Measurements from ENCODE around the gene CNTN5.

CNTN5 gene

GRCh38 chr11:99171330-99171729, 150.6 kb downstream of the CNTN5 start:
- DNase-seq, result no peak

GRCh38 chr11:99176430-99176829, 155.7 kb downstream of the CNTN5 start:
- no peak for DNase-seq

DNA sequence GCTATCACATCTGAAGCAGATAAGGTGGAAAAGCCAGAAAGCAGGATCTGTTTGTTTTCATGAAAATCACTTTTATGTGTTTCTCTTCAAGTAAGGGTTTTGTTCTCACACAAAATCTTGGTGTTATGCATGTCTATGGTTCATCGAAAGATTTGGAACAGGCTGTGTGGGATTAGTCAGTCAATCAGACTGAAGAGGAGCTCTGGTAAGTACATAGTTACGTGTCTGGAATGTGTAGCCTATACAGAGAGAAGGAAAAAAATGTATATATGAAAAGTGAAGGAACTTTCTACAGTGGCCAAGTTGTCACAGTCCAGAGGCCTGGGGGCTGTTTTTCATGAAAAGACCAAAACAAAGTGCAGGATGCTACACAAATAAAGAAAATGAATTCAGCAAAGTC, 156.7 kb downstream of the CNTN5 start:
- DNase-seq, result no peak

DNA sequence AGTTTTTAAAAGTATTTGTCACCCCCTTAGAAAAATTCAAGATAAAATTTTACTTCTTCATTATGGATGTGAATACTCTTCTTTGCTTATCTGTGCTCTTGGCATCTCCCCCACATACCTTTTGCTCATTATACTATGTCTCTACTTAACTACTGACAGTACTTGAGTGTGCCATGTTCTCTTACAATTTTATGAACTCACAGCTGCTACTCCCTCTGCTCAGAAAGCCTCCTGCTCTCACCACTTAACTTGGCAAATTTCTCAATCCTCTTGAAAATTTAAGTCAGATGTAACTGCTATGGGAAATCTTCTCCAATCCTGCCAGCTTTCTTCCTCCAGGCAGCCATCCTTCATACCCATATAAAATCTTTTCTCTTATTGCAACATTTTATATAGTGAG, 163.4 kb downstream of the CNTN5 start:
- no peak for DNase-seq

GRCh38 chr11:99188221-99188620, 167.5 kb downstream of the CNTN5 start:
- DNase-seq, result no peak

GRCh38 chr11:99192716-99193115, 172.0 kb downstream of the CNTN5 start:
- DNase-seq, result no peak

DNA sequence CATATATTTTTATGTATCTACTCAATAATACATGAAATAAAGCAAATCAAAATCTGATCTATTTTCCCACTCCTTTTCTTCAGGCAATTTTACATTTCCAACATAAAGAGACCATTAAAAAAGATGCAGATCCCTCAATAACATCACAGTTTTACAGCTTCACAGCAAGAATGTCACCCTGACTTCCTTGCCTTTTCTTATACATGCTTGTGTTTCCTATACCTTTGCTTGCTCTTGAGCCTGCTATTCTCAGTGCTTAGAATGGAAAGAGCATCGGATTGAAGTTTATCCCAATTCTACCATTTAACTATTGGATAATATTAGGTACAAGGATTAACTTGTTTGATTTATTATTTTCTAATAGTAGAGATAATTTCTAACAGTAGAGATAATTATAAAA, 176.7 kb downstream of the CNTN5 start:
- DNase-seq, result no peak

- DNase-seq, result no peak
These were observed 177.5 kb downstream of the CNTN5 start for GRCh38 chr11:99198215-99198614.

DNA sequence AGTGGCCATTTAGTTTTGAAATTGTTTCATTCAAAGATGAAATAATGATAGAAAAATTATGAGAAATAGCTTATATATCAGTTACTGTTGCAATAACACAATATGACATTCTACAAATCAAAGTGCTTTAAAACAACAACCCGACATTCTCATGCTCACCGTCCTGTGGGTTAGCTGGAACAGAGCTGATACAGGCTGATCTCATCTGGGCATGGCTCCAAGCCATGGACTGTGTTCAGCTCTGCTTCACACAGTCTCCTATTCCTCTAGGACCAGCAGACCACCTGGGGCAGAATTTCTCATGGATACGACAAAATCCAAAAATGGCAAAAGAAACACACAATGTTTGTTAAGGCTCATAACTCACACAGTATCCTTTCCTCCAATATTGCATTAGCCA, 178.6 kb downstream of the CNTN5 start:
- no peak for DNase-seq

DNA sequence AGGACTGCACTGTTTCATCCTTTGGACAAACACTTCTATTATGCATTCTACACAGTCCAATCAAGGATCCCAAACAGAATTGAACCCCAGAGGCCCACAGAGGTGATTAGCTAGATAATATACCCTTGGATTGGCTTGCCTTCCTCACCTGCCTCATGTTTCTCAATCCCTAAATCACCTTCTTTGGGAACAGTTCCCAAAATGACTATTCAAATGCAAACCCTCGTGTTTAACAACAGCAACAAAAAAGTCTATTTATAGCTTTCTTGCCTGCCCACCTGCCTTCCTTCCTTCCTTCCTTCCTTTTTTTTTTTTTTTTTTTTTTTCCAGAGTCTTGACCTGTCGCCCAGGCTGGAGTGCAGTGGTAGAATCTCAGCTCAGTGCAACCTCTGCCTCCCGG, 180.0 kb downstream of the CNTN5 start:
- no peak for DNase-seq

GRCh38 chr11:99208813-99209212, 188.1 kb downstream of the CNTN5 start:
- no peak for DNase-seq

DNA sequence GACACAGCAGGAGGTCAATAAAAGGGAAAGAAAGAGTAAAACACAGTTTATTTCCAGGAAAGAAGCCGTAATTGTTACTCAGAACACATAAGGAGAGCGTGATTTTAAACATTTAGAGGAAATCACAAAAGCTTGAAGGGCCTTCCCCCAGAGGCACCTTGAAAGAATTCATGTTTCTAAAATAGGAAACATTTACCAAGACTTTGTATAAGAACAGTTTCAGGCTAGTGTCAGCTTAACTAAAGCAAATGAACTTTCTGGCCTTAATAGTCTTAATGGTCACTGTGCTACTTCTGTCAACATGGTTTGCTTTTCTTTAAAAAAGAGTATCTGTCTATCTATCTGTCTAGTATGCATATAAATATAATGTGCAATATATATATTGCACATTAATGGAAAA, 208.8 kb downstream of the CNTN5 start:
- DNase-seq, result no peak

DNA sequence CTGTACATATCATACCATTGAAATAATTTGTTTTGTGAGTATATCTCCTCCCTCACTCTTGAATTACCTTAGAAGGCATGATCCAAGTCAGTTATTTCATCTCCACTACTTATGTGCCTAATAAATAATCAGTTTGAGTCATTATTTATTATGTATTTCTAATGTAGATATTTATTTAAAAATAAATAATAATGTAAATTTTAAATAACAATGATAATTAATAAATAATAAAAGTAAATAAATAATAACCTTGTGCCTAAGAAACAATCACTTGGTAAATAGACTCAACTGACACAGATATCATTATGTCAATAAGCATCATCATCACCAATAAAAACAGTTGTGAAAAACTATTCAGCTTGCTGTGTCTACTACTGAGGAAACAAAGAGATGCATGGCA, 213.8 kb downstream of the CNTN5 start:
- DNase-seq, result no peak

DNA sequence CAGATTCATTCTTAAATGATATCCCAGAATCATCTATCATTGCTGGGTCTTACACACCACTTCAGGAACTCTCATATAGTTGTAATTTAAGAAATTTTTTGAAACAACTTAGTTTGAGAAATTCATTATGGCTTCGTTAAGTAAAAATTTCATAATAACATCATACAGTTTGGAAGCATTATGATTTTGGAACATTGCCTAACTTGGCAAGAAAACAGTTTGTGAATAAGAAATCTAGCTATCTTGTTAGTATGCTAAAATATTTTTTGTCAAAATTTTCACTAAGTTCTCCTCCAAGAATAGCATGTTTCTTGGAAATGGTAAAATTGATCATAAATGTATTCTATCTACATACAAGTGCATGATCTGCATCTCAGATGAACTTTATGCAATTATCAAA, 217.7 kb downstream of the CNTN5 start:
- DNase-seq, result no peak

GRCh38 chr11:99240192-99241030, 219.7 kb downstream of the CNTN5 start:
- DNase-seq, result no peak

DNA sequence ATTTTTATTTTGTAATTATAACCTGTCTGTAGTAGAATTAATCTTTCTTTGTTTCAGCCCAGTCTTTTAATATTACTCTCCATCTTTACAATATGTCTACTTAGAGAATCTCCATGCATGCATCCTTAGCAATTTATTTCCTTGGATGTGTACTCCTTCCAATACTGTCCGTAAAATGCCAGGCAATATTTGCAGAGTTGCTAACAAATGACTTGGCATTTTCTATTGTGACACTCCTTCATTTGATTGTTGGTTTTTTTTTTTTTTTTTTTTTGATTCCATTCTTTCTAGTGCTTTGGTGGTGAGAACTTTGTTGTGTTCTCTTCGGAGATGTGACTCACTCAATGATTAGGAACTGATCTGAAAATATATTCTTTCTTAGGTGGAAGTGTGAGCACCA, 220.3 kb downstream of the CNTN5 start:
- no peak for DNase-seq

DNA sequence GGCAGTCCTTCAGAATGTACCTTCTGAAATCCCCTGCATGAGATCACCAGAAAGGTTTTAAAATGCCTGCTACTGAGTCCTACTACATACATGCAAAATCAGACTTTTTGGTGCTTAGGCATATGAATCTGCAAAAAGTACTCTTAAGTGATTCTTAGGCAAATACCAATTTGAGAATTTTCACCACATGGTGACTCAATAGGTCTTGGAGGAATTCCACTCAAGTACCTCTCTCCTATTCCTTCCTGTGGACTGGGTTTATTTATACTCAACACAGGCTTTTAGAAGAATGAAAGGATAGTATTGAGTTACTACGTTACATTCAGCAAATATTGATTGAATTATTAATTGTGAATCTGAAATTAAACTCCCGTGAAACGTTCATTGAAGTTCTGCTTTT, 223.9 kb downstream of the CNTN5 start:
- DNase-seq, result no peak

DNA sequence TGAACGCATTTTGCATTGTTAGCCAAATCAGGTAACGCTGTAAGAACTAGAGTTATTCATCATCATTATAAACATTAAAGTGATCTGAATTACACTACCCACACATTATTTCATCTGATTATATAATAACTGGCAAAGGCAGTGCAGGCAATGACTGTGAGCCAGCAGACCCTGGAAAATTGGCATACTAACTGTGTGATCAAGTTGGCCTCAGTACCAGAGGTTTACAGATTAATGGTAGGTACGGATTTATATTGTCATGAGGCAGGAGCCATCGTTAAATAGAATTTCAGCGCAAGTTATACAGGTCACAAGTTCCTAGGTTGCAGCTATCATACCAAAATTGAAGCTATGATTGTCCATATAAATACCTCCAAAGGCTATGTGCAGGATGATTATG, 225.4 kb downstream of the CNTN5 start:
- no peak for DNase-seq

GRCh38 chr11:99256614-99257013, 235.9 kb downstream of the CNTN5 start:
- DNase-seq, result no peak

GRCh38 chr11:99257131-99257530, 236.4 kb downstream of the CNTN5 start:
- no peak for DNase-seq

DNA sequence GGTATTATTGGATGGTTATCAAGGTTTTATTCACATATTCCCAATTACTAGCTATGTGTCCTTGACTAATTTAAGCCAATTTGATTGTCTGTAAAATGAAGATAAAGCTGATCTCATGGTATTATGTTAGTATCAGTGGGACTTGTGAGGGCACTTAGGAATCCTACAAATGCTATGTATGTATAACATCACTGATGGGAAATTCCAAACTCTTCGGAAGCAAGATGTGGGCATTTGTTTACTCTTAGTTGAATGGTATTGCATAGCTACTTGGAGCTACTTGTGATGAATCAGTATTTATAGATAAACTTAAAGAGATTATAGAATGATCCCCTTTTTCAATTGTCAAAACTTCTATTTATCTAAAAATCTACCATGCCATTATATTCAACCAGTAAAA, 239.9 kb downstream of the CNTN5 start:
- no peak for DNase-seq

DNA sequence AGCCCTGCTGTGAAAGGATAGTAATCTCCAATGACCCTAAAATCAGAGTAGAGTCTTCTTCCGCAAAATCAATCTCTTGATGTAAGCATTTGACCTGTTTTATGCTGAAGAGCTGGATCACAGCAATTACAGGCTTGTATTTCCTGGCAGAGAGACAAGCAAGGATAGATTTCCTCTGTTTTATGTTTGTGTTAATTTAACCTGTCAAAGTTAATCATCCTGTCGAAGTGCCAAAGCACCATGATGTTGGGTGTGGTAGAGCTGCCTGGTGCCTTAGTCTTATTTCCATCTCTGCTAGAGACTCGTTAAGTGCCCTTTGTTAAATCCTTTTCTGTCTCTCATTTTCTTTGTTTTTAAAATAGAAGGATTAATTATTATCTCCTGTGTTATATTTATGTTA, 248.1 kb downstream of the CNTN5 start:
- no peak for DNase-seq

- no peak for DNase-seq
These were observed 250.8 kb downstream of the CNTN5 start for GRCh38 chr11:99271527-99271926.

DNA sequence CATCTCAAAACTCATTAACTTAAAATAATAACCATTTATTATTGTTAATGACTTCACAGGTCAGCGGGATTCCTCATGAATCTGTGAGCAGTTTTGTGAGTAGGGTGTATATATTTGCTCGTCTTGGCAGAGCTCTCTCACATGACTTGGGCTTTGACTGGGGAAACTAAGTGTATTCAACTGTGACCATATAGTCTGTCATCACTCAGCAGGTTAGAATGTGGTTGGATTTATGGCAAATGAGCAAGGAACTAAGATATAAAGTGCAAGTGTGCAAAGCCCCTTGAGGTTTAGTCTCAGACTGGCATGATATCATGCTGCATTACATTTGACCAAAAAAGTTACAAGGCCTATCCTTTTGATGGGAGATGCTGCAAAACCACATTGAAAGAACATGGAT, 254.8 kb downstream of the CNTN5 start:
- no peak for DNase-seq

- no peak for DNase-seq
These were observed 256.5 kb downstream of the CNTN5 start for GRCh38 chr11:99277281-99277680.
